Ovary (tissue), 9 donors: ENCODE results near the gene APBA2. TPM values are rescaled to one million over a fixed set of nuclear protein-coding genes. Genes with fewer than 3 reads are reported as not detected.

Experiments
- DNase-seq, 5 donors: peaks; one replicate each; pipeline ENCODE4 v3.0.0-alpha.2; 2019 to 2020
- H3K27ac ChIP-seq, 2 donors: fragments of 200-600 bp; one replicate each; pipeline versions ENCODE4 v1.5.1 to v1.8.0; 2019 to 2022
- H3K27me3 ChIP-seq: fragments of 200-600 bp; one replicate; pipeline ENCODE4 v1.8.0; 2022
- H3K36me3 ChIP-seq: fragments of 200-600 bp; sonication (generic); one replicate; pipeline ENCODE4 v1.5.1; 2019
- H3K4me1 ChIP-seq: one replicate; pipeline ENCODE4 v1.8.1; 2013; ENCODE audit warnings: mild to moderate bottlenecking, moderate library complexity; ENCODE audit not compliant: insufficient read depth
- H3K4me3 ChIP-seq: fragments of 200-600 bp; sonication (generic); one replicate; pipeline ENCODE4 v1.5.1; 2017
- H3K9me3 ChIP-seq, 2 donors: fragments of 200-600 bp in 1 of 2; sonication (generic) in 1 of 2; one replicate each; pipeline versions ENCODE4 v1.5.1 to v1.8.1; 2013 to 2019; ENCODE audit warnings: mild to moderate bottlenecking in 1 of 2, moderate library complexity in 1 of 2
- EP300 ChIP-seq: sonication (generic); formaldehyde crosslinking; IDR thresholded peaks from one replicate; pipeline ENCODE4 v1.6.1; 2017; ENCODE audit warnings: antibody characterized with exemption
- POLR2A ChIP-seq: fragments of 450-650 bp; IDR thresholded peaks from one replicate; pipeline ENCODE4 v1.6.1; 2017; ENCODE audit warnings: antibody characterized with exemption, mild to moderate bottlenecking, moderate library complexity
- WGBS, 3 donors: extraction: QIAGEN DNeasy Blood & Tissue Kit in 1 of 3; methylation state at CpG; one replicate each; pipeline versions ENCODE4 v1.1.5 to v1.1.7; 2013 to 2017; 5-methylcytosine and 5-hydroxymethylcytosine counted together
- intact Hi-C, 4 donors: fragments of 100-400 bp; cut with DNase I; formaldehyde crosslinking; loops; one replicate each; pipeline versions ENCODE4 v1.11.0 to v1.15.1; 2022 to 2023
- polyA plus RNA-seq, 2 donors: library from polyadenylated mRNA; stranded (reverse); fragments of 200-250 nt in 1 of 2; fragments of 350-450 nt in 1 of 2; fragmentation: Illumina TruSeq in 1 of 2; extraction: RNeasy Lipid Tissue Mini Kit (QIAGEN cat#74804) in 1 of 2; gene quantifications; one replicate each; pipeline ENCODE4 v1.2.3, GENCODE V29; 2013 to 2014
- total RNA-seq, 7 donors: library from RNA; depleted of rRNA in 2 of 7; stranded (reverse); fragments of >200 nt in 2 of 7; fragmentation: NEBNext Ultra II Directional in 3 of 7; extraction: Animal tissue kit (Norgen Biotek cat#: 25700) in 3 of 7; gene quantifications; one replicate each; pipeline versions ENCODE4 v1.1.0 to v1.2.4, GENCODE V29; 2016 to 2023
- TF ChIP-seq, protein P1 (sequence below), 3 donors: fragments of 450-650 bp in 2 of 3; fragments of 200-600 bp in 1 of 3; IDR thresholded peaks; one replicate each; pipeline versions ENCODE4 v1.5.1 to v1.8.0; 2016 to 2022; ENCODE audit warnings: antibody characterized with exemption in 3 of 3, mild to moderate bottlenecking in 1 of 3
- donor health status: DM: no; HTN: no; CAD: no; lungs with moderate emphysema.
- donor health status: DM: no; HTN: no; CAD: no.
- donor health status: Bipolar disorder and iron deficiency.
- donor health status: DM: yes; HTN: yes; CAD: no.
- donor health status: DM: no; HTN: no; CAD: no.
- donor health status: DM: yes; HTN: yes; CAD: no.

APBA2 gene
- total and polyA plus RNA-seq, 9 donors, result 0.53 to 3.1 (median 1.4) TPM

DNA sequence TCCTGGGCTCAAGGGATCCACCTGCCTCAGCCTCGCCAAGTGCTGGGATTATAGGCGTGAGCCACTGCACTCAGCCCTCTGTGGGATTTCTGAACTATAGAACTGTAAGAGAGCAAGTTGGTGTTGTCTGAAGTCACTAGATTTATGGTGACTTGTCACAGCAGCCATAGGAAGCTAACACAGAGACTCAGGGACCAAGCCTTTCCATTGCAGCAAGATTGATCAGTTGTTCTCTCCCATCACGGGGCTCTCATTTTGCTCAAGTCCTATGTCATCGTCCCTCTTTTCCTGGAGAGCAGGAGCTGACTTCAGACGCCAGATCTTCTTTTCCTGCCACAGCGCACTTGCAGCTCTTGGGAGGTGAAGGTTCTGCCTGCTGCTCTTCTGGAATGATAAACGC lies 61.0 kb downstream of the APBA2 start:
- Histone ChIP-seq H3K9me3 (no peaks in the 10 kb centered on the region), H3K27ac (no peak overlapping the region), H3K4me3 (no peak overlapping the region), H3K36me3 (no peaks in the 10 kb centered on the region), H3K27me3 (no peaks in the 10 kb centered on the region), H3K4me1 (no peaks in the 10 kb centered on the region)
- peak in 1 of 5 donors; percentile 0 for DNase-seq
- intact Hi-C loops, result no loop called here
- TF ChIP-seq EP300 (no peak), POLR2A (no peak)
- TF ChIP-seq, protein P1, sequence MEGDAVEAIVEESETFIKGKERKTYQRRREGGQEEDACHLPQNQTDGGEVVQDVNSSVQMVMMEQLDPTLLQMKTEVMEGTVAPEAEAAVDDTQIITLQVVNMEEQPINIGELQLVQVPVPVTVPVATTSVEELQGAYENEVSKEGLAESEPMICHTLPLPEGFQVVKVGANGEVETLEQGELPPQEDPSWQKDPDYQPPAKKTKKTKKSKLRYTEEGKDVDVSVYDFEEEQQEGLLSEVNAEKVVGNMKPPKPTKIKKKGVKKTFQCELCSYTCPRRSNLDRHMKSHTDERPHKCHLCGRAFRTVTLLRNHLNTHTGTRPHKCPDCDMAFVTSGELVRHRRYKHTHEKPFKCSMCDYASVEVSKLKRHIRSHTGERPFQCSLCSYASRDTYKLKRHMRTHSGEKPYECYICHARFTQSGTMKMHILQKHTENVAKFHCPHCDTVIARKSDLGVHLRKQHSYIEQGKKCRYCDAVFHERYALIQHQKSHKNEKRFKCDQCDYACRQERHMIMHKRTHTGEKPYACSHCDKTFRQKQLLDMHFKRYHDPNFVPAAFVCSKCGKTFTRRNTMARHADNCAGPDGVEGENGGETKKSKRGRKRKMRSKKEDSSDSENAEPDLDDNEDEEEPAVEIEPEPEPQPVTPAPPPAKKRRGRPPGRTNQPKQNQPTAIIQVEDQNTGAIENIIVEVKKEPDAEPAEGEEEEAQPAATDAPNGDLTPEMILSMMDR (IDR thresholded peaks at IDR 0.05), result no peak
- WGBS, 3 donors, result 91 to 94% (median 93%) methylated on average over 7 of the region's 7 CpGs

DNA sequence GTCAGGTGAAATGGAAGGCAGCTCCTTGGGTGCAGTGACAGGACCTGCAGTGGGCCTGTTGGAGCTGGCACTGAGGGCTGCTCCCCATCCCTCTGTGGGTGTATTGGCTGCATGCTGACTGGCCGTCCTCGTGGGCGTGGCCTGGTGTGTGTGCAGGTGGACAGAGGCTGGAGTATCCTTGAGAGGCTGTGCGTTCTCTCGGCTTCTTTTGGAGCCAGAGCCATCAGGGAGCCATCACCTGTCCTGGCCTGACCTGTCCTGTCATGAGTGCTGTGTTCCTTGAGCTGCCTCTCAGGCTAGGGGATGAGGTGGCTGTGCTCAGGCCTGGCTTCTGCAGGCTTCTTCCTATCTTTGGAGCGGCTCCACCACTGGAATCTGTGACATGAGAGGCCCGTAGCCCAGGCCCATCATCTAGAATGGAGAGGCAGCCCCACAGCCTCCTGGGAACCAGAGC lies 61.5 kb downstream of the APBA2 start:
- Histone ChIP-seq H3K27ac (no peak overlapping the region), H3K27me3 (no peaks in the 10 kb centered on the region), H3K36me3 (no peaks in the 10 kb centered on the region), H3K4me1 (no peaks in the 10 kb centered on the region), H3K9me3 (no peaks in the 10 kb centered on the region), H3K4me3 (no peak overlapping the region)
- TF ChIP-seq, protein P1 (IDR thresholded peaks at IDR 0.05), result no peak
- no peak for TF ChIP-seq POLR2A
- TF ChIP-seq EP300, result no peak
- intact Hi-C loops, result no loop called here
- peak in 1 of 5 donors; percentile 11 for DNase-seq
- WGBS, 3 donors, result 81 to 87% (median 86%) methylated on average over 7 of the region's 7 CpGs

DNA sequence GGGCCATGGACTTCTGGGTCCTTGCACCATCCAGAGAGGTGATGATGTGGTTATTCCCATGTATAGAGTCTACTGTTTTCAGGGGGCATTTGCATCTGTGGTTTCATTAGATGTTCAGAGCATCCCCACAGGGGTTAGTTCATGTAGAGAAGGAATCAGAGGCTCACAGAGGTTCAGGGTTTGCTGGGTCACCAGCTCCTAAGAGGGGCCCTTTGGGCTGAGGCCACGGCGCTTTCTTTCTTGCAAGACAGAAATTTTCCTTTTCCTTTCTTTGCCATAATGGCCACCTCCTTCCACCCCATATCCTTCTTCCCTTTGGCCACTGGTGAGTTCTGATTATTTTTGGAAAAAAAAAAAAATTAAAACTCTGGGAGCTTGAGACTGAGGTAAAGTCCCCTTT lies 62.3 kb downstream of the APBA2 start:
- no peak overlapping the region for H3K27ac ChIP-seq
- intact Hi-C loops, result no loop called here
- no peak overlapping the region for H3K4me3 ChIP-seq
- no peaks in the 10 kb centered on the region for H3K36me3 ChIP-seq
- TF ChIP-seq, protein P1 (IDR thresholded peaks at IDR 0.05), result no peak
- TF ChIP-seq EP300 (no peak), POLR2A (no peak)
- DNase-seq, result peak in 1 of 5 donors; percentile 4
- WGBS, 3 donors, result 90 to 93% (median 92%) methylated on average over 2 of the region's 2 CpGs
- H3K9me3 ChIP-seq, result no peaks in the 10 kb centered on the region
- H3K27me3 ChIP-seq, result no peaks in the 10 kb centered on the region
- no peaks in the 10 kb centered on the region for H3K4me1 ChIP-seq

DNA sequence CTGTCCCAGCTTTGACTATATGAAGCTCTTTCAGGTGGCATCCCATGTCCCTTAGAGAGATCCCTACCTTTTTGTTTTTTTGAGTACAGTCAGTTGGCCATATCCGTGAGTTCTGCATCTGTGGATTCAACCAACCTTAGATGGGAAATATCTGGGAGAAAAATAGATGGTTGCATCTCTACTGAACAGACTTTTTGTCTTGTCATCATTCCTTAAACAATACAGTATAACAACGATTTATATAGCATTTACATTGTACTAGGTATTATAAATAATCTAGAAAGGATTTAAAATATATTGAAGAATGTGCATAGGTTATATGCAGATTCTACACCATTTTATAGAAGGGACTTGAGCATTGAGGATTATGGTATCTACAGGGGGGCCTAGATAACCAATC lies 65.1 kb downstream of the APBA2 start:
- TF ChIP-seq POLR2A (no peak), EP300 (no peak)
- TF ChIP-seq, protein P1 (IDR thresholded peaks at IDR 0.05), result no peak
- WGBS, 3 donors, result 84 to 94% (median 92%) methylated on average over 2 of the region's 2 CpGs
- DNase-seq, result no peak
- intact Hi-C loops, result no loop called here
- H3K4me3 ChIP-seq, result no peak overlapping the region
- H3K9me3 ChIP-seq, result no peaks in the 10 kb centered on the region
- H3K4me1 ChIP-seq, result no peaks in the 10 kb centered on the region
- no peak overlapping the region for H3K27ac ChIP-seq
- H3K27me3 ChIP-seq, result no peaks in the 10 kb centered on the region
- no peaks in the 10 kb centered on the region for H3K36me3 ChIP-seq
